ENCODE data around the gene MAFB. TPM values are rescaled to one million over a fixed set of nuclear protein-coding genes. Genes with fewer than 3 reads are reported as not detected.

MAFB gene
- polyA plus RNA-seq, 1 donor = 8.8 TPM

DNA sequence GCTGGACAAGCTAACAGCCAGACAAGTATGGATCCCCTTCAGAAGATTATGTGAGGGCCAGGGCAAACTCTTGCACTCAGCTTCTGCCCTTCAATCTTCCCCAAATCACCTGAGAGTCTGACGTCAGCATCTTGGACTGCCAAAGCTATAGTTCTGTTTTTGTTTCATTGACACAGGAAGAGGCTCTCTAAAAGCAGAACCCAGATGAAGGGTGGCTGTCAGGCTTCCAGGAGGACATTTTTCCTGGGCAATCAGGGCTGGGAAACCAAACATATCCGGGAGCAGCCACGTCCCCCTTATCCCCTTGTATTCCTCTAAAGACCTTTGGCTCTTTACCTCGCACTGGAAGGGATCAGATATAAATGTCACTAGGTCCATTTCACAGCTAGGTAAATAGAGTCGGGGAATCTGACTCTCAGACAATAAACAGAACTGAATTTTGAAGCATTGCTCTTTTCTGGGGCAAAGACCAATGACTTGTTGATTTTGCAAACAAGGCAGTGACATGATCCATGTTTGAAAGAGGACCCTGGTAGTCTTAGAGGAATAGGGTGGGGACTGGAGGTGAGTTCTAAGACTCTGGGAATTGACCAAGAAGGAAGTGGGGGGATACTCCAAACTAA, 13.3 kb downstream of the MAFB start:
- no peak for DNase-seq
- no peak overlapping the region for H3K27ac ChIP-seq (ENCODE audit: low read length)
- peaks cover 60% of the 10 kb centered on the region for H3K27me3 ChIP-seq (ENCODE audit: control insufficient read depth, insufficient read depth, low read length)
- WGBS (ENCODE audit: insufficient coverage, low lambda C conversion rate) = no CpG with 5 or more reads among the region's 5 CpGs
- H3K9me3 ChIP-seq (ENCODE audit: control insufficient read depth, low read depth, low read length) = no peaks in the 10 kb centered on the region
- H3K36me3 ChIP-seq (ENCODE audit: control insufficient read depth, insufficient read depth, low read length) = no peaks in the 10 kb centered on the region
- no peaks in the 10 kb centered on the region for H3K4me1 ChIP-seq (ENCODE audit: control insufficient read depth, insufficient read depth, low read length)
- no peak overlapping the region for H3K4me3 ChIP-seq (ENCODE audit: low read length)

- Histone ChIP-seq H3K27ac (ENCODE audit: low read length) (no peak overlapping the region), H3K4me3 (ENCODE audit: low read length) (no peak overlapping the region), H3K9me3 (ENCODE audit: control insufficient read depth, low read depth, low read length) (no peaks in the 10 kb centered on the region), H3K36me3 (ENCODE audit: control insufficient read depth, insufficient read depth, low read length) (no peaks in the 10 kb centered on the region), H3K27me3 (ENCODE audit: control insufficient read depth, insufficient read depth, low read length) (peaks cover 41% of the 10 kb centered on the region), H3K4me1 (ENCODE audit: control insufficient read depth, insufficient read depth, low read length) (peaks cover 13% of the 10 kb centered on the region)
- DNase-seq = peak in 1 of 2 donors; percentile 32
Observed at GRCh38 chr20:40673442-40673841, 15.6 kb downstream of the MAFB start.

DNA sequence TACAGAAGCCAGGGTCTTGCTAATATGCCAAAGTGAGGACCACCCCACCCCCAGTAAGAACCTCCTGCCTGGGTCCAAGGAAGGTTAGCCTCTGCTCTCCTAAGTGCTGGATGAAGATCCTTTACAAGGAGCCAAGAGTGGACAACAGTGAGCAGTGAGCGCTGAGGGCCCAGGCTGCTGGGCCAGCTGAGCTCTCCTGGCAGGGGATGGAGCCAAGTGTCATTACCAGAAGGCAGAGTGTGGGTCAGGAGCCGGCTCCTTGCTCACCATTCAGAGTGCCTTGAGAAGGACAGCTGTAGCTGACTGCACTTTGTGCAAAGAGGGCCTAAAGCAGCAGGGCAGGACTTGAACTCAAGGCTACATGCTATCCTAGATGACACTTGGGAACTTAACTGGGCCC, 16.9 kb downstream of the MAFB start:
- no peaks in the 10 kb centered on the region for H3K9me3 ChIP-seq (ENCODE audit: control insufficient read depth, low read depth, low read length)

GRCh38 chr20:40670253-40670652, 18.8 kb downstream of the MAFB start:
- Histone ChIP-seq H3K36me3 (ENCODE audit: control insufficient read depth, insufficient read depth, low read length) (no peaks in the 10 kb centered on the region), H3K4me3 (ENCODE audit: low read length) (no peak overlapping the region), H3K4me1 (ENCODE audit: control insufficient read depth, insufficient read depth, low read length) (peaks cover 17% of the 10 kb centered on the region), H3K27ac (ENCODE audit: low read length) (no peak overlapping the region), H3K9me3 (ENCODE audit: control insufficient read depth, low read depth, low read length) (no peaks in the 10 kb centered on the region), H3K27me3 (ENCODE audit: control insufficient read depth, insufficient read depth, low read length) (peaks cover 14% of the 10 kb centered on the region)
- DNase-seq = no peak
- WGBS (ENCODE audit: insufficient coverage, low lambda C conversion rate) = no CpG with 5 or more reads among the region's 2 CpGs

More for the DNA sequence above, 16.9 kb downstream of the MAFB start:
- no peak overlapping the region for H3K4me3 ChIP-seq (ENCODE audit: low read length)
- DNase-seq = no peak
- H3K27me3 ChIP-seq (ENCODE audit: control insufficient read depth, insufficient read depth, low read length) = peaks cover 30% of the 10 kb centered on the region
- H3K4me1 ChIP-seq (ENCODE audit: control insufficient read depth, insufficient read depth, low read length) = peaks cover 17% of the 10 kb centered on the region
- WGBS (ENCODE audit: insufficient coverage, low lambda C conversion rate) = no CpG with 5 or more reads among the region's 2 CpGs
- no peaks in the 10 kb centered on the region for H3K36me3 ChIP-seq (ENCODE audit: control insufficient read depth, insufficient read depth, low read length)
- no peak overlapping the region for H3K27ac ChIP-seq (ENCODE audit: low read length)

DNA sequence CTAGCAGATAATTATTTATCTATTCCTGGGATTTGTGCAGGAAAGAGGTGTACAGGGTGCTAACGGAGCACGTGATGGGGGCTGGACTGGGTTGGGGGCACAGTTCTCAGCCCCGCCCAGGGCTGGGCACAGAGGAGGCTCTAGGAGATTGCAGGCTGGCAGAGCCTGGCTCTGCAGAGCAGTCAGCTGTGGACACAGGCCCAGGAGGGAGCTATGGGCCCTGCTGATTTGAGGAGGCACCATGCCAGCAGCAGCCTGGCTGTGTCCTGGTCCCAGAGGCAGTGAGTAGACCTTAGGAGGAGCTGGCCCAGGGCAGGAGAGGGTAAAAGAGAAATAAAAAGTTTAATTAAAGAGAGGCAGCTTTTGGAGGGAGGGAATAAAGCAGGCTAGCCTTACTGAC, 19.3 kb downstream of the MAFB start:
- no peaks in the 10 kb centered on the region for H3K9me3 ChIP-seq (ENCODE audit: control insufficient read depth, low read depth, low read length)
- H3K27me3 ChIP-seq (ENCODE audit: control insufficient read depth, insufficient read depth, low read length) = peaks cover 12% of the 10 kb centered on the region
- peaks cover 17% of the 10 kb centered on the region for H3K4me1 ChIP-seq (ENCODE audit: control insufficient read depth, insufficient read depth, low read length)
- no peak for DNase-seq
- no peaks in the 10 kb centered on the region for H3K36me3 ChIP-seq (ENCODE audit: control insufficient read depth, insufficient read depth, low read length)
- no CpG with 5 or more reads among the region's 3 CpGs for WGBS (ENCODE audit: insufficient coverage, low lambda C conversion rate)
- H3K27ac ChIP-seq (ENCODE audit: low read length) = no peak overlapping the region
- no peak overlapping the region for H3K4me3 ChIP-seq (ENCODE audit: low read length)

DNA sequence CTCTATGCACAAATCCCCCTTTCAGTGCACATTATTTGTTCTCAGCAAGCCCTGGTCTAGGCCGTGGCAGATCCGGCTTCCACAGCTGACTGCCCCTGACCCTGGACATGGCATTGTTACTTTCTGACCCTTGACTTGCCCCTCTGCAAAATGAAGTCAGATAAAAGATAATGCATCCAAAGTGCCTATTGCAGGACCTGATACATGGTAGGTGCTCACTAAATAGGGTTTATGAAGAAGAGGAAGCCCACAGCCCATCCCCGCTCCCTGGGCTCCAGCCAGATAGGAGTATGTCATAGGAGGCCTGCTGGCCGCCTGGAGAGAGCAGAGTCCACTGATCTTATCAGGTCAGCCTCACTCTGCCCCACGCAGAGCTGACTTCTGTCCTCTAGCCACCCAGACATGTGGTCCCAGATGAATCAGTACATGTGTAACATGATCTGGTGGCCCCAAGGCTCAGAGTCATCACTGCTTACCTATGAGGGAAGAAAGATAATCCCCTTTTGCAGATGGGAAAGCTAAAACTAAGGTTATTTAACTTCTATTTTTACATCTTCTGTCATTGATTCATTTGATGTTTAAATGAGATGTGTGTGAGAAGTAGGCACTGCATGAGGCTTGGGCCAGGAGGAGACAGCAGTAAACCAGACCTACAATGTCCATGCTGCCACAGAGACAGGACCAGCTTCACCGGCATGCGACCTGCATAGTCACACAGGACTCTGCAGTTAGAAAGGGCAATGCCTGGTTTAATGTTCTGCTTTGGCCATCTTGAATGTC, 20.4 kb downstream of the MAFB start:
- H3K27ac ChIP-seq (ENCODE audit: low read length) = no peak overlapping the region
- WGBS (ENCODE audit: insufficient coverage, low lambda C conversion rate) = no CpG with 5 or more reads among the region's 7 CpGs
- DNase-seq = peak; percentile 80 to 86
- H3K9me3 ChIP-seq (ENCODE audit: control insufficient read depth, low read depth, low read length) = no peaks in the 10 kb centered on the region
- H3K27me3 ChIP-seq (ENCODE audit: control insufficient read depth, insufficient read depth, low read length) = peaks cover 3% of the 10 kb centered on the region
- no peaks in the 10 kb centered on the region for H3K36me3 ChIP-seq (ENCODE audit: control insufficient read depth, insufficient read depth, low read length)
- peaks cover 17% of the 10 kb centered on the region for H3K4me1 ChIP-seq (ENCODE audit: control insufficient read depth, insufficient read depth, low read length)
- no peak overlapping the region for H3K4me3 ChIP-seq (ENCODE audit: low read length)

- no peak for DNase-seq
- Histone ChIP-seq H3K27me3 (ENCODE audit: control insufficient read depth, insufficient read depth, low read length) (no peaks in the 10 kb centered on the region), H3K4me3 (ENCODE audit: low read length) (no peak overlapping the region), H3K9me3 (ENCODE audit: control insufficient read depth, low read depth, low read length) (no peaks in the 10 kb centered on the region), H3K36me3 (ENCODE audit: control insufficient read depth, insufficient read depth, low read length) (no peaks in the 10 kb centered on the region), H3K27ac (ENCODE audit: low read length) (no peak overlapping the region), H3K4me1 (ENCODE audit: control insufficient read depth, insufficient read depth, low read length) (peaks cover 17% of the 10 kb centered on the region)
- WGBS (ENCODE audit: insufficient coverage, low lambda C conversion rate) = 100% methylated on average over 3 of the region's 3 CpGs
Observed at GRCh38 chr20:40667503-40667902, 21.5 kb downstream of the MAFB start.

- no peaks in the 10 kb centered on the region for H3K9me3 ChIP-seq (ENCODE audit: control insufficient read depth, low read depth, low read length)
- H3K27ac ChIP-seq (ENCODE audit: low read length) = no peak overlapping the region
- peaks cover 17% of the 10 kb centered on the region for H3K4me1 ChIP-seq (ENCODE audit: control insufficient read depth, insufficient read depth, low read length)
- H3K27me3 ChIP-seq (ENCODE audit: control insufficient read depth, insufficient read depth, low read length) = no peaks in the 10 kb centered on the region
- DNase-seq = no peak
- no peak overlapping the region for H3K4me3 ChIP-seq (ENCODE audit: low read length)
- H3K36me3 ChIP-seq (ENCODE audit: control insufficient read depth, insufficient read depth, low read length) = no peaks in the 10 kb centered on the region
- WGBS (ENCODE audit: insufficient coverage, low lambda C conversion rate) = no CpG with 5 or more reads among the region's 9 CpGs
Observed at GRCh38 chr20:40666336-40666735, 22.7 kb downstream of the MAFB start.

- no peaks in the 10 kb centered on the region for H3K9me3 ChIP-seq (ENCODE audit: control insufficient read depth, low read depth, low read length)
- peaks cover 17% of the 10 kb centered on the region for H3K4me1 ChIP-seq (ENCODE audit: control insufficient read depth, insufficient read depth, low read length)
- H3K36me3 ChIP-seq (ENCODE audit: control insufficient read depth, insufficient read depth, low read length) = no peaks in the 10 kb centered on the region
- no peak for DNase-seq
- H3K4me3 ChIP-seq (ENCODE audit: low read length) = no peak overlapping the region
- no CpG with 5 or more reads among the region's 5 CpGs for WGBS (ENCODE audit: insufficient coverage, low lambda C conversion rate)
- no peaks in the 10 kb centered on the region for H3K27me3 ChIP-seq (ENCODE audit: control insufficient read depth, insufficient read depth, low read length)
- H3K27ac ChIP-seq (ENCODE audit: low read length) = no peak overlapping the region
Observed at GRCh38 chr20:40664891-40665290, 24.1 kb downstream of the MAFB start.

GRCh38 chr20:40663991-40664880, 24.8 kb downstream of the MAFB start:
- no peak overlapping the region for H3K27ac ChIP-seq (ENCODE audit: low read length)
- no peak for DNase-seq
- WGBS (ENCODE audit: insufficient coverage, low lambda C conversion rate) = 43% methylated on average over 1 of the region's 14 CpGs

More at GRCh38 chr20:40663991-40664880, 24.8 kb downstream of the MAFB start:
- H3K4me1 ChIP-seq (ENCODE audit: control insufficient read depth, insufficient read depth, low read length) = peaks cover 10% of the 10 kb centered on the region
- no peak overlapping the region for H3K4me3 ChIP-seq (ENCODE audit: low read length)
- H3K27me3 ChIP-seq (ENCODE audit: control insufficient read depth, insufficient read depth, low read length) = no peaks in the 10 kb centered on the region
- H3K36me3 ChIP-seq (ENCODE audit: control insufficient read depth, insufficient read depth, low read length) = no peaks in the 10 kb centered on the region
- no peaks in the 10 kb centered on the region for H3K9me3 ChIP-seq (ENCODE audit: control insufficient read depth, low read depth, low read length)

All from large intestine (tissue), 3 donors.